Measurements from ENCODE around the gene MYL6B.

The MYL6B gene

GRCh38 chr12:56152132-56152755, at the start of gene MYL6B:
Gene MYL6B, plus strand, starts transcription at chr12:56152587. Its CDS starts 1,332 bp downstream, at chr12:56153919.
- peak; percentile 96 to 98 (median 97) for DNase-seq

- no peak for DNase-seq
These were observed 49.7 kb upstream of the MYL6B start for GRCh38 chr12:56102683-56103065.

GRCh38 chr12:56103066-56103711, 49.2 kb upstream of the MYL6B start:
- no peak for DNase-seq

GRCh38 chr12:56103823-56104108, 48.6 kb upstream of the MYL6B start:
- DNase-seq: no peak

GRCh38 chr12:56104109-56104814, 48.1 kb upstream of the MYL6B start, which contains the start of gene PA2G4:
Gene PA2G4, plus strand, starts transcription at chr12:56104559. Its CDS starts 179 bp downstream, at chr12:56104738.
- DNase-seq: peak; percentile 99 to 100 (median 100)

- DNase-seq: peak; percentile 32 to 48 (median 37)
These were observed 47.4 kb upstream of the MYL6B start for GRCh38 chr12:56104815-56105608.

GRCh38 chr12:56105609-56105902, 46.8 kb upstream of the MYL6B start:
- DNase-seq: no peak

- DNase-seq: no peak
These were observed 45.1 kb upstream of the MYL6B start for GRCh38 chr12:56107242-56107641.

GRCh38 chr12:56110571-56110970, 41.8 kb upstream of the MYL6B start:
- no peak for DNase-seq

GRCh38 chr12:56114084-56114483, 38.3 kb upstream of the MYL6B start:
- DNase-seq: no peak

- DNase-seq: no peak
These were observed 37.1 kb upstream of the MYL6B start for GRCh38 chr12:56115329-56115728.

GRCh38 chr12:56116267-56117081, 35.9 kb upstream of the MYL6B start, which contains the start of gene RPL41:
Gene RPL41, plus strand, starts transcription at chr12:56116633.
- DNase-seq: peak; percentile 96 to 98 (median 98)

GRCh38 chr12:56117082-56117706, 35.2 kb upstream of the MYL6B start:
- peak in 2 of 3 donors; percentile 6 to 25 for DNase-seq

- peak; percentile 97 to 99 (median 99) for DNase-seq
These were observed 34.4 kb upstream of the MYL6B start, which contains the start of gene ZC3H10 for GRCh38 chr12:56117778-56118687. Gene ZC3H10, plus strand, starts transcription at chr12:56118266. Its CDS starts 2,297 bp downstream, at chr12:56120563.

GRCh38 chr12:56118688-56119357, 33.6 kb upstream of the MYL6B start:
- DNase-seq: peak; percentile 55 to 65 (median 55)

- peak; percentile 89 to 93 (median 90) for DNase-seq
These were observed 33.0 kb upstream of the MYL6B start for GRCh38 chr12:56119361-56119796.

GRCh38 chr12:56120158-56120846, 32.1 kb upstream of the MYL6B start:
- no peak for DNase-seq

GRCh38 chr12:56121204-56121870, 31.1 kb upstream of the MYL6B start:
- no peak for DNase-seq

- DNase-seq: no peak
These were observed 29.8 kb upstream of the MYL6B start for GRCh38 chr12:56122637-56123036.

All from suppressor macrophage treated with lipopolysaccharide for 1 hour (primary cell).